K562 (cell line): ENCODE data around the gene SDK1. TPM values are rescaled to one million over a fixed set of nuclear protein-coding genes. Genes with fewer than 3 reads are reported as not detected.

Experiments
- ATAC-seq: fragments of 200-7000 bp; cut with Tn5 transposase; 3 replicates; pipeline ENCODE4 v1.9.1; 2020; ENCODE audit warnings: moderate library complexity
- BruUV-seq: library from RNA; stranded (reverse); fragments of 400-500 nt; replicated peaks from 2 replicates; lab custom pipeline; 2021; lab: Mats Ljungman, UMichigan
- CTCF ChIA-PET: fragments of 300-600 bp; formaldehyde crosslinking; extraction: SDS; loops from one replicate; lab custom pipeline; 2021; ENCODE audit warnings: low intra/inter-chr PET ratio; lab: Yijun Ruan, JAX
- POLR2A ChIA-PET: fragments of 300-600, 350-650 bp; sonication (Branson Sonifier 250); formaldehyde crosslinking; extraction: SDS; loops from one replicate; lab custom pipeline; 2021; ENCODE audit warnings: antibody characterized with exemption, inconsistent platforms; lab: Yijun Ruan, JAX
- DNase-seq, 4 experiments: peaks; one replicate each; pipeline versions ENCODE4 v3.0.0 to v3.0.0-alpha.2; 2011 to 2018; ENCODE audit warnings: low spot score in 3 of 4, mixed read lengths in 3 of 4; ENCODE audit errors: extremely low read depth in 1 of 4
- FAIRE-seq: peaks from 2 replicates; lab custom pipeline; 2011; peaks lifted over from hg19 to GRCh38; lab: Jason Lieb, UNC
- H2AFZ ChIP-seq: 2 replicates; pipeline ENCODE4 v1.6.0; 2011; ENCODE audit warnings: low read depth, low read length, control low read depth, inconsistent platforms
- H3K27ac ChIP-seq: fragments of 200-600 bp; 3 replicates; pipeline ENCODE4 v1.8.0; 2011; ENCODE audit warnings: low read depth, mild to moderate bottlenecking, control low read depth, inconsistent platforms, low read length, moderate library complexity, mixed read lengths; ENCODE audit errors: extremely low read depth
- H3K27me3 ChIP-seq, 2 experiments: fragments of 300-600 bp in 1 of 2; 2 replicates in 1 of 2; 3 replicates in 1 of 2; pipeline versions ENCODE4 v1.6.0 to v1.8.0; 2011; ENCODE audit warnings: inconsistent platforms in 2 of 2, low read length in 2 of 2, mild to moderate bottlenecking in 1 of 2, mixed read lengths in 1 of 2, moderate library complexity in 1 of 2; ENCODE audit not compliant: control insufficient read depth in 2 of 2, insufficient read depth in 2 of 2
- H3K36me3 ChIP-seq: fragments of 300-600 bp; 3 replicates; pipeline ENCODE4 v1.8.0; 2011; ENCODE audit warnings: mild to moderate bottlenecking, low read length, inconsistent platforms; ENCODE audit not compliant: control insufficient read depth, insufficient read depth
- H3K4me1 ChIP-seq, 2 experiments: fragments of 200-600 bp in 1 of 2; replicated peaks in 1 of 2; 2 replicates in 1 of 2; 3 replicates in 1 of 2; pipeline versions ENCODE4 v1.5.1 to v1.8.0; 2011; ENCODE audit warnings: inconsistent platforms in 2 of 2, low read length in 2 of 2, mild to moderate bottlenecking in 1 of 2, mixed read lengths in 1 of 2, moderate library complexity in 1 of 2; ENCODE audit not compliant: control insufficient read depth in 2 of 2, insufficient read depth in 2 of 2
- H3K4me2 ChIP-seq: 2 replicates; pipeline ENCODE4 v1.6.1; 2011; ENCODE audit warnings: low read length, control low read depth, inconsistent platforms, mixed read lengths; ENCODE audit not compliant: insufficient read depth
- H3K4me3 ChIP-seq: fragments of 200-600 bp; sonication (generic), shearing (Covaris generic); 2 replicates; pipeline ENCODE4 v1.5.1; 2016; ENCODE audit warnings: control low read depth, inconsistent platforms
- H3K79me2 ChIP-seq: fragments of 200-600 bp; 3 replicates; pipeline ENCODE4 v1.8.0; 2011; ENCODE audit warnings: low read length, inconsistent platforms; ENCODE audit not compliant: control insufficient read depth, insufficient read depth
- H3K9ac ChIP-seq, 2 experiments: 2 replicates each; pipeline versions ENCODE4 v1.6.0 to v1.6.1; 2011; ENCODE audit warnings: low read depth in 2 of 2, low read length in 2 of 2, control low read depth in 1 of 2, inconsistent platforms in 1 of 2, mild to moderate bottlenecking in 1 of 2, mixed read lengths in 1 of 2; ENCODE audit not compliant: insufficient read depth in 1 of 2
- H3K9me1 ChIP-seq: one replicate; pipeline ENCODE4 v1.6.0; 2011; ENCODE audit warnings: inconsistent platforms, mild to moderate bottlenecking, low read length, moderate library complexity; ENCODE audit not compliant: control insufficient read depth, insufficient read depth
- H3K9me3 ChIP-seq: replicated peaks from 2 replicates; pipeline ENCODE4 v1.5.1; 2011; ENCODE audit warnings: low read depth, low read length, inconsistent platforms; ENCODE audit not compliant: control insufficient read depth, insufficient read depth
- H4K20me1 ChIP-seq: replicated peaks from 2 replicates; pipeline ENCODE4 v1.6.1; 2011; ENCODE audit warnings: low read length, inconsistent platforms, mixed read lengths; ENCODE audit not compliant: control insufficient read depth, insufficient read depth
- MYC ChIP-seq, 2 experiments: fragments of 250-450 bp in 1 of 2; sonication (Bioruptor Pico) in 1 of 2; IDR thresholded peaks; 2 replicates each; pipeline versions ENCODE4 v1.5.1 to v1.6.1; 2012 to 2021; ENCODE audit warnings: low read depth in 2 of 2, borderline replicate concordance in 1 of 2, improper control_type of control experiment in 1 of 2, low read length in 1 of 2, mild to moderate bottlenecking in 1 of 2, moderate library complexity in 1 of 2
- WGBS: fragments of 100-300 bp; shearing (Covaris generic); methylation state at CpG from one replicate; pipeline ENCODE4 v1.1.6; 2016; ENCODE audit warnings: low coverage, mixed read lengths; ENCODE audit not compliant: insufficient coverage; ENCODE audit errors: missing lambda C conversion rate; 5-methylcytosine and 5-hydroxymethylcytosine counted together
- in situ Hi-C: fragments of 300-500 bp; cut with MboI; formaldehyde crosslinking; loops from 4 replicates; pipeline ENCODE4 v1.15.0; 2018; ENCODE audit warnings: inconsistent platforms, mixed read lengths
- intact Hi-C: fragments of 100-400 bp; cut with micrococcal nuclease; formaldehyde crosslinking; loops from 2 replicates; pipeline ENCODE4 v1.14.2; 2022
- polyA plus RNA-seq, 8 experiments: library from polyadenylated mRNA; depleted of rRNA in 4 of 8; stranded (reverse) in 5 of 8; unstranded in 3 of 8; fragments of >200 nt; fragmentation: Nextera tagmentation in 2 of 8; fragmentation: Illumina TruSeq in 1 of 8; extraction: Ambion mirVana in 2 of 8; extraction: Trizol in 1 of 8; gene quantifications; 2 replicates each; pipeline versions ENCODE4 v1.2.1 to v1.2.3, GENCODE V29; 2011 to 2014; ENCODE audit warnings: inconsistent platforms in 1 of 8, missing spikeins in 1 of 8
- total RNA-seq, 7 experiments: library from RNA; depleted of rRNA in 6 of 7; stranded (reverse); fragments of >200 nt in 6 of 7; fragmentation: Illumina TruSeq in 2 of 7; extraction: Trizol in 2 of 7; gene quantifications; 2 replicates each; pipeline versions ENCODE4 v1.2.1 to v1.2.3, GENCODE V29; 2011 to 2021; ENCODE audit warnings: low replicate concordance in 1 of 7
- TF ChIP-seq, protein P1 (sequence below): fragments of 450-650 bp; IDR thresholded peaks from 2 replicates; pipeline ENCODE4 v1.6.1; 2016; ENCODE audit warnings: mild to moderate bottlenecking, moderate library complexity
- TF ChIP-seq, protein P2 (sequence below): sonication (generic); formaldehyde crosslinking; IDR thresholded peaks from 2 replicates; pipeline ENCODE4 v1.8.0; 2022; ENCODE audit warnings: missing genetic modification reagents, mild to moderate bottlenecking, borderline replicate concordance

The SDK1 gene
- total and polyA plus RNA-seq, 9 of the 15 experiments (the other 6 are each of a cell fraction or from before 2014, with no cell fraction given), result 0.16 TPM; not detected in 8

- ATAC-seq, result no peak
- no peak for FAIRE-seq
- H4K20me1 ChIP-seq, result no peaks in the 10 kb centered on the region
- H3K79me2 ChIP-seq, result no peaks in the 10 kb centered on the region
- H3K9me3 ChIP-seq, result no peaks in the 10 kb centered on the region
- no peak overlapping the region for H3K27ac ChIP-seq
- no peak overlapping the region for H2AFZ ChIP-seq
- DNase-seq, result no peak
- TF ChIP-seq, protein P1, sequence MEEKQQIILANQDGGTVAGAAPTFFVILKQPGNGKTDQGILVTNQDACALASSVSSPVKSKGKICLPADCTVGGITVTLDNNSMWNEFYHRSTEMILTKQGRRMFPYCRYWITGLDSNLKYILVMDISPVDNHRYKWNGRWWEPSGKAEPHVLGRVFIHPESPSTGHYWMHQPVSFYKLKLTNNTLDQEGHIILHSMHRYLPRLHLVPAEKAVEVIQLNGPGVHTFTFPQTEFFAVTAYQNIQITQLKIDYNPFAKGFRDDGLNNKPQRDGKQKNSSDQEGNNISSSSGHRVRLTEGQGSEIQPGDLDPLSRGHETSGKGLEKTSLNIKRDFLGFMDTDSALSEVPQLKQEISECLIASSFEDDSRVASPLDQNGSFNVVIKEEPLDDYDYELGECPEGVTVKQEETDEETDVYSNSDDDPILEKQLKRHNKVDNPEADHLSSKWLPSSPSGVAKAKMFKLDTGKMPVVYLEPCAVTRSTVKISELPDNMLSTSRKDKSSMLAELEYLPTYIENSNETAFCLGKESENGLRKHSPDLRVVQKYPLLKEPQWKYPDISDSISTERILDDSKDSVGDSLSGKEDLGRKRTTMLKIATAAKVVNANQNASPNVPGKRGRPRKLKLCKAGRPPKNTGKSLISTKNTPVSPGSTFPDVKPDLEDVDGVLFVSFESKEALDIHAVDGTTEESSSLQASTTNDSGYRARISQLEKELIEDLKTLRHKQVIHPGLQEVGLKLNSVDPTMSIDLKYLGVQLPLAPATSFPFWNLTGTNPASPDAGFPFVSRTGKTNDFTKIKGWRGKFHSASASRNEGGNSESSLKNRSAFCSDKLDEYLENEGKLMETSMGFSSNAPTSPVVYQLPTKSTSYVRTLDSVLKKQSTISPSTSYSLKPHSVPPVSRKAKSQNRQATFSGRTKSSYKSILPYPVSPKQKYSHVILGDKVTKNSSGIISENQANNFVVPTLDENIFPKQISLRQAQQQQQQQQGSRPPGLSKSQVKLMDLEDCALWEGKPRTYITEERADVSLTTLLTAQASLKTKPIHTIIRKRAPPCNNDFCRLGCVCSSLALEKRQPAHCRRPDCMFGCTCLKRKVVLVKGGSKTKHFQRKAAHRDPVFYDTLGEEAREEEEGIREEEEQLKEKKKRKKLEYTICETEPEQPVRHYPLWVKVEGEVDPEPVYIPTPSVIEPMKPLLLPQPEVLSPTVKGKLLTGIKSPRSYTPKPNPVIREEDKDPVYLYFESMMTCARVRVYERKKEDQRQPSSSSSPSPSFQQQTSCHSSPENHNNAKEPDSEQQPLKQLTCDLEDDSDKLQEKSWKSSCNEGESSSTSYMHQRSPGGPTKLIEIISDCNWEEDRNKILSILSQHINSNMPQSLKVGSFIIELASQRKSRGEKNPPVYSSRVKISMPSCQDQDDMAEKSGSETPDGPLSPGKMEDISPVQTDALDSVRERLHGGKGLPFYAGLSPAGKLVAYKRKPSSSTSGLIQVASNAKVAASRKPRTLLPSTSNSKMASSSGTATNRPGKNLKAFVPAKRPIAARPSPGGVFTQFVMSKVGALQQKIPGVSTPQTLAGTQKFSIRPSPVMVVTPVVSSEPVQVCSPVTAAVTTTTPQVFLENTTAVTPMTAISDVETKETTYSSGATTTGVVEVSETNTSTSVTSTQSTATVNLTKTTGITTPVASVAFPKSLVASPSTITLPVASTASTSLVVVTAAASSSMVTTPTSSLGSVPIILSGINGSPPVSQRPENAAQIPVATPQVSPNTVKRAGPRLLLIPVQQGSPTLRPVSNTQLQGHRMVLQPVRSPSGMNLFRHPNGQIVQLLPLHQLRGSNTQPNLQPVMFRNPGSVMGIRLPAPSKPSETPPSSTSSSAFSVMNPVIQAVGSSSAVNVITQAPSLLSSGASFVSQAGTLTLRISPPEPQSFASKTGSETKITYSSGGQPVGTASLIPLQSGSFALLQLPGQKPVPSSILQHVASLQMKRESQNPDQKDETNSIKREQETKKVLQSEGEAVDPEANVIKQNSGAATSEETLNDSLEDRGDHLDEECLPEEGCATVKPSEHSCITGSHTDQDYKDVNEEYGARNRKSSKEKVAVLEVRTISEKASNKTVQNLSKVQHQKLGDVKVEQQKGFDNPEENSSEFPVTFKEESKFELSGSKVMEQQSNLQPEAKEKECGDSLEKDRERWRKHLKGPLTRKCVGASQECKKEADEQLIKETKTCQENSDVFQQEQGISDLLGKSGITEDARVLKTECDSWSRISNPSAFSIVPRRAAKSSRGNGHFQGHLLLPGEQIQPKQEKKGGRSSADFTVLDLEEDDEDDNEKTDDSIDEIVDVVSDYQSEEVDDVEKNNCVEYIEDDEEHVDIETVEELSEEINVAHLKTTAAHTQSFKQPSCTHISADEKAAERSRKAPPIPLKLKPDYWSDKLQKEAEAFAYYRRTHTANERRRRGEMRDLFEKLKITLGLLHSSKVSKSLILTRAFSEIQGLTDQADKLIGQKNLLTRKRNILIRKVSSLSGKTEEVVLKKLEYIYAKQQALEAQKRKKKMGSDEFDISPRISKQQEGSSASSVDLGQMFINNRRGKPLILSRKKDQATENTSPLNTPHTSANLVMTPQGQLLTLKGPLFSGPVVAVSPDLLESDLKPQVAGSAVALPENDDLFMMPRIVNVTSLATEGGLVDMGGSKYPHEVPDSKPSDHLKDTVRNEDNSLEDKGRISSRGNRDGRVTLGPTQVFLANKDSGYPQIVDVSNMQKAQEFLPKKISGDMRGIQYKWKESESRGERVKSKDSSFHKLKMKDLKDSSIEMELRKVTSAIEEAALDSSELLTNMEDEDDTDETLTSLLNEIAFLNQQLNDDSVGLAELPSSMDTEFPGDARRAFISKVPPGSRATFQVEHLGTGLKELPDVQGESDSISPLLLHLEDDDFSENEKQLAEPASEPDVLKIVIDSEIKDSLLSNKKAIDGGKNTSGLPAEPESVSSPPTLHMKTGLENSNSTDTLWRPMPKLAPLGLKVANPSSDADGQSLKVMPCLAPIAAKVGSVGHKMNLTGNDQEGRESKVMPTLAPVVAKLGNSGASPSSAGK, result no peak
- TF ChIP-seq, protein P2, sequence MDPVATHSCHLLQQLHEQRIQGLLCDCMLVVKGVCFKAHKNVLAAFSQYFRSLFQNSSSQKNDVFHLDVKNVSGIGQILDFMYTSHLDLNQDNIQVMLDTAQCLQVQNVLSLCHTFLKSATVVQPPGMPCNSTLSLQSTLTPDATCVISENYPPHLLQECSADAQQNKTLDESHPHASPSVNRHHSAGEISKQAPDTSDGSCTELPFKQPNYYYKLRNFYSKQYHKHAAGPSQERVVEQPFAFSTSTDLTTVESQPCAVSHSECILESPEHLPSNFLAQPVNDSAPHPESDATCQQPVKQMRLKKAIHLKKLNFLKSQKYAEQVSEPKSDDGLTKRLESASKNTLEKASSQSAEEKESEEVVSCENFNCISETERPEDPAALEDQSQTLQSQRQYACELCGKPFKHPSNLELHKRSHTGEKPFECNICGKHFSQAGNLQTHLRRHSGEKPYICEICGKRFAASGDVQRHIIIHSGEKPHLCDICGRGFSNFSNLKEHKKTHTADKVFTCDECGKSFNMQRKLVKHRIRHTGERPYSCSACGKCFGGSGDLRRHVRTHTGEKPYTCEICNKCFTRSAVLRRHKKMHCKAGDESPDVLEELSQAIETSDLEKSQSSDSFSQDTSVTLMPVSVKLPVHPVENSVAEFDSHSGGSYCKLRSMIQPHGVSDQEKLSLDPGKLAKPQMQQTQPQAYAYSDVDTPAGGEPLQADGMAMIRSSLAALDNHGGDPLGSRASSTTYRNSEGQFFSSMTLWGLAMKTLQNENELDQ (CRISPR knock-in tag), result no peak
- TF ChIP-seq MYC (IDR thresholded peaks at IDR 0.05; ENCODE audit: low read depth, low read length) (no peak), MYC (CRISPR knock-in tag; IDR thresholded peaks at IDR 0.05; ENCODE audit: borderline replicate concordance, low read depth) (no peak)
- no peaks in the 10 kb centered on the region for H3K36me3 ChIP-seq
- peaks cover 3 to 11% of the 10 kb centered on the region in 2 experiments for H3K27me3 ChIP-seq
- H3K4me3 ChIP-seq, result no peak overlapping the region
- POLR2A ChIA-PET, result no interaction called here
- no peak overlapping the region for H3K4me2 ChIP-seq
- in situ Hi-C loops (no loop called here), intact Hi-C loops (no loop called here)
- no peaks in the 10 kb centered on the region for H3K4me1 ChIP-seq
- no peak overlapping the region for H3K9ac ChIP-seq
- H3K9me1 ChIP-seq, result no peaks in the 10 kb centered on the region
- WGBS, result 3% methylated on average over 6 of the region's 6 CpGs
- BruUV-seq, result no TSS peak
- CTCF ChIA-PET, result no interaction called here
These were observed 520.4 kb downstream of the SDK1 start for GRCh38 chr7:3821488-3821887.
